A673 (cell line): ENCODE results near the gene CDC45. TPM values are rescaled to one million over a fixed set of nuclear protein-coding genes. Genes with fewer than 3 reads are reported as not detected.
"Not testable (repeated sequence)": the region's sequence is repeated elsewhere in the genome, so short reads cannot be mapped to it uniquely, and the experiment has no call there.

Experiments used
- BruUV-seq: library from RNA; stranded (reverse); fragments of 400-500 nt; replicated peaks from 2 replicates; lab custom pipeline; 2021; lab: Mats Ljungman, UMichigan
- CTCF ChIA-PET: fragments of 300-600 bp; sonication (Branson Sonifier 250); formaldehyde crosslinking; loops from one replicate; lab custom pipeline; 2022; ENCODE audit warnings: antibody characterized with exemption; lab: Charles Lee
- POLR2A ChIA-PET: fragments of 300-600 bp; sonication (Branson Sonifier 250); formaldehyde crosslinking; loops from one replicate; lab custom pipeline; 2022; ENCODE audit warnings: antibody characterized with exemption; ENCODE audit not compliant: low non-redundant PET; lab: Charles Lee
- DNase-seq: peaks from one replicate; pipeline ENCODE4 v3.0.0-alpha.2; 2015; ENCODE audit warnings: low spot score
- H3K27ac ChIP-seq: fragments of 200-600 bp; sonication (generic); 2 replicates; pipeline ENCODE4 v1.5.1; 2016; ENCODE audit warnings: mixed run types, low read depth, mild to moderate bottlenecking, mixed read lengths, antibody characterized with exemption, low read length; ENCODE audit not compliant: poor library complexity, severe bottlenecking
- H3K27me3 ChIP-seq: fragments of 200-600 bp; sonication (generic); replicated peaks from 2 replicates; pipeline ENCODE4 v1.6.1; 2017; ENCODE audit warnings: mixed run types, low read depth, mild to moderate bottlenecking, mixed read lengths, antibody characterized with exemption, low read length; ENCODE audit not compliant: insufficient read depth, poor library complexity
- H3K36me3 ChIP-seq: fragments of 200-600 bp; sonication (generic); 2 replicates; pipeline ENCODE4 v1.6.1; 2016; ENCODE audit warnings: mixed run types, mild to moderate bottlenecking, mixed read lengths, antibody characterized with exemption, low read length; ENCODE audit not compliant: insufficient read depth, poor library complexity, severe bottlenecking
- H3K4me1 ChIP-seq: fragments of 200-600 bp; sonication (generic); 2 replicates; pipeline ENCODE4 v1.6.1; 2017; ENCODE audit warnings: mixed run types, mild to moderate bottlenecking, mixed read lengths, antibody characterized with exemption, low read length; ENCODE audit not compliant: insufficient read depth, poor library complexity, severe bottlenecking
- H3K4me3 ChIP-seq: fragments of 200-600 bp; sonication (generic); 2 replicates; pipeline ENCODE4 v1.5.1; 2016; ENCODE audit warnings: low read depth, mixed run types, mild to moderate bottlenecking, mixed read lengths, low read length; ENCODE audit not compliant: poor library complexity, severe bottlenecking
- H3K9me3 ChIP-seq: fragments of 200-600 bp; sonication (generic); 2 replicates; pipeline ENCODE4 v1.6.1; 2016; ENCODE audit warnings: mixed run types, low read depth, mild to moderate bottlenecking, mixed read lengths, antibody characterized with exemption, low read length; ENCODE audit not compliant: poor library complexity, severe bottlenecking
- CTCF ChIP-seq: fragments of 300-800, 200-600 bp; sonication (generic); conservative IDR thresholded peaks from 2 replicates; pipeline ENCODE4 v1.5.1; 2017; ENCODE audit warnings: low read depth, mild to moderate bottlenecking, antibody characterized with exemption, low read length, moderate library complexity, mixed read lengths
- EZH2 ChIP-seq: fragments of 200-600 bp; sonication (generic); IDR thresholded peaks from 2 replicates; pipeline ENCODE4 v1.6.1; 2017; ENCODE audit warnings: borderline replicate concordance, low read depth, mild to moderate bottlenecking, mixed read lengths, antibody characterized with exemption, low read length; ENCODE audit not compliant: poor library complexity, severe bottlenecking
- intact Hi-C: fragments of 100-400 bp; cut with micrococcal nuclease; formaldehyde crosslinking; loops from one replicate; pipeline ENCODE4 v1.10.0; 2022; ENCODE audit not compliant: unreplicated experiment
- total RNA-seq: library from RNA; stranded (reverse); gene quantifications from 2 replicates; pipeline ENCODE4 v1.2.3, GENCODE V29; 2021

Gene CDC45
- total RNA-seq, 1 experiment from 2014 or later, result 79.2 TPM

DNA sequence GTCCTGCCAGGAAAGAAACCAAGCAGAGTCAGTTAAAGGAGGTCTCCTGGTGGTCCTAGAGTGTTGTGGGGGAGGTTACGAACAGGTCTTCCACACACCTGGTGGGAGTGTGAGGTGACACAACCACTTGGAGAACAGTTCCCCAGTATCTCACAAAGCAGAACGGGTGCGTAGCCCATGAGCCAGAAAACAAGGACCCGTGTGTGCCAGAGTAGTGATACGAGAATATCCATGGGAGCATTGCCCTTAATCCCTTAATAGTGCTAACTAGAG lies 66.2 kb downstream of the CDC45 start:
- ChIA-PET POLR2A (no interaction called here), CTCF (no interaction called here)

DNA sequence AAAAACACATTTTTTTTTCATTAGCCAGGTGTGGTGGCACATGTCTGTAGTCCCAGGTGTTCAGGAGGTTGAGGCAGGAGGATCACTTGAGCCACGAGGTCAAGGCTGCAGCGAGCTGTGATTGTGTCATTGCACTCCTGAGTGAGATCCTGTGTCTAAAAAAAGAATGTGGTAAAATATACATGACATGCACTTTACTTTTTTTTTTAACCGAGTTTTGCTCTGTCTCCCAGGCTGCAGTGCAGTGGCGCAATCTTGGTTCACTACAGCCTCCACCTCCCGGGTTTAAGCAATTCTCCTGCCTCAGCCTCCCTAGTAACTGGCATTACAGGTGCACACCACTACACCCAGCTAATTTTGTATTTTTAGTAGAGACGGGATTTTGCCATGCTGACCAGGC lies 67.0 kb downstream of the CDC45 start:
- Histone ChIP-seq H3K4me1 (no peaks in the 10 kb centered on the region), H3K27ac (no peak overlapping the region), H3K9me3 (no peaks in the 10 kb centered on the region), H3K36me3 (no peaks in the 10 kb centered on the region), H3K4me3 (no peak overlapping the region), H3K27me3 (no peaks in the 10 kb centered on the region)
- CTCF ChIA-PET, result no interaction called here
- intact Hi-C loops, result no loop called here
- POLR2A ChIA-PET, result no interaction called here
- TF ChIP-seq CTCF (no peak), EZH2 (no peak)
- DNase-seq, result no peak
- no TSS peak for BruUV-seq

More for the DNA sequence above, 66.2 kb downstream of the CDC45 start:
- BruUV-seq, result no TSS peak
- Histone ChIP-seq H3K27ac (no peak overlapping the region), H3K36me3 (no peaks in the 10 kb centered on the region), H3K4me3 (no peak overlapping the region), H3K27me3 (no peaks in the 10 kb centered on the region), H3K9me3 (no peaks in the 10 kb centered on the region), H3K4me1 (no peaks in the 10 kb centered on the region)
- no peak for DNase-seq
- intact Hi-C loops, result no loop called here
- TF ChIP-seq CTCF, result no peak
- TF ChIP-seq EZH2, result no peak

DNA sequence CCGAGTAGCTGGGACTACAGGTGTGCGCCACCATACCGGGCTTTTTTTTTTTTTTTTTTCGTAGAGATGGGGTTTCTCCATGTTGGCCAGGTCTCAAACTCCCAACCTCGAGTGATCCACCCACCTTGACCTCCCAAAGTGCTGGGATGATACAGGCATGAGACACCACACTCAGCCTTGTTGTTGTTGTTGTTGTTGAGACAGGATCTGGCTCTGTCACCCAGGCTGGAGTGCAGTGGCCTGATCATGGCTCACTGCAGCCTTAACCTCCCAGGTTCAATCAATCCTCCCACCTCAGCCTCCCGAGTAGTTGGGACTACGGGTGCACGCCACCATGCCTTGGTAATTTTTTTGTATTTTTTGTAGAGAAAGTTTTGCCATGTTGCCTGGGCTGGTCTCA lies 67.9 kb downstream of the CDC45 start:
- no peak for TF ChIP-seq CTCF
- no peak for TF ChIP-seq EZH2
- no peak for DNase-seq
- Histone ChIP-seq H3K27ac (no peak overlapping the region), H3K9me3 (no peaks in the 10 kb centered on the region), H3K27me3 (no peaks in the 10 kb centered on the region), H3K36me3 (no peaks in the 10 kb centered on the region), H3K4me3 (no peak overlapping the region), H3K4me1 (no peaks in the 10 kb centered on the region)
- CTCF ChIA-PET, result no interaction called here
- BruUV-seq, result no TSS peak
- POLR2A ChIA-PET, result no interaction called here
- intact Hi-C loops, result no loop called here

- H3K9me3 ChIP-seq, BruUV-seq, CTCF ChIA-PET, H3K27ac ChIP-seq, POLR2A ChIA-PET, H3K27me3 ChIP-seq, DNase-seq, H3K4me1 ChIP-seq, H3K4me3 ChIP-seq, H3K36me3 ChIP-seq, intact Hi-C loops: not testable (repeated sequence)
Measured at GRCh38 chr22:19548427-19548826, 68.7 kb downstream of the CDC45 start.
